Skin epidermis (tissue), 12 donors: ENCODE results near the gene AASDH.

Experiments used
- H3K27ac ChIP-seq, 21 experiments: fragments of 200-600 bp; sonication (generic) in 11 of 21; one replicate each; pipeline ENCODE4 v1.5.0; 2020; ENCODE audit warnings: mild to moderate bottlenecking in 3 of 21, inconsistent platforms in 2 of 21, moderate library complexity in 2 of 21
- H3K4me3 ChIP-seq, 7 experiments: fragments of 200-600 bp; sonication (generic) in 2 of 7; one replicate each; pipeline ENCODE4 v1.5.0; 2020; ENCODE audit warnings: inconsistent platforms in 2 of 7, mild to moderate bottlenecking in 2 of 7, moderate library complexity in 1 of 7

The AASDH gene, protein sequence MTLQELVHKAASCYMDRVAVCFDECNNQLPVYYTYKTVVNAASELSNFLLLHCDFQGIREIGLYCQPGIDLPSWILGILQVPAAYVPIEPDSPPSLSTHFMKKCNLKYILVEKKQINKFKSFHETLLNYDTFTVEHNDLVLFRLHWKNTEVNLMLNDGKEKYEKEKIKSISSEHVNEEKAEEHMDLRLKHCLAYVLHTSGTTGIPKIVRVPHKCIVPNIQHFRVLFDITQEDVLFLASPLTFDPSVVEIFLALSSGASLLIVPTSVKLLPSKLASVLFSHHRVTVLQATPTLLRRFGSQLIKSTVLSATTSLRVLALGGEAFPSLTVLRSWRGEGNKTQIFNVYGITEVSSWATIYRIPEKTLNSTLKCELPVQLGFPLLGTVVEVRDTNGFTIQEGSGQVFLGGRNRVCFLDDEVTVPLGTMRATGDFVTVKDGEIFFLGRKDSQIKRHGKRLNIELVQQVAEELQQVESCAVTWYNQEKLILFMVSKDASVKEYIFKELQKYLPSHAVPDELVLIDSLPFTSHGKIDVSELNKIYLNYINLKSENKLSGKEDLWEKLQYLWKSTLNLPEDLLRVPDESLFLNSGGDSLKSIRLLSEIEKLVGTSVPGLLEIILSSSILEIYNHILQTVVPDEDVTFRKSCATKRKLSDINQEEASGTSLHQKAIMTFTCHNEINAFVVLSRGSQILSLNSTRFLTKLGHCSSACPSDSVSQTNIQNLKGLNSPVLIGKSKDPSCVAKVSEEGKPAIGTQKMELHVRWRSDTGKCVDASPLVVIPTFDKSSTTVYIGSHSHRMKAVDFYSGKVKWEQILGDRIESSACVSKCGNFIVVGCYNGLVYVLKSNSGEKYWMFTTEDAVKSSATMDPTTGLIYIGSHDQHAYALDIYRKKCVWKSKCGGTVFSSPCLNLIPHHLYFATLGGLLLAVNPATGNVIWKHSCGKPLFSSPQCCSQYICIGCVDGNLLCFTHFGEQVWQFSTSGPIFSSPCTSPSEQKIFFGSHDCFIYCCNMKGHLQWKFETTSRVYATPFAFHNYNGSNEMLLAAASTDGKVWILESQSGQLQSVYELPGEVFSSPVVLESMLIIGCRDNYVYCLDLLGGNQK

DNA sequence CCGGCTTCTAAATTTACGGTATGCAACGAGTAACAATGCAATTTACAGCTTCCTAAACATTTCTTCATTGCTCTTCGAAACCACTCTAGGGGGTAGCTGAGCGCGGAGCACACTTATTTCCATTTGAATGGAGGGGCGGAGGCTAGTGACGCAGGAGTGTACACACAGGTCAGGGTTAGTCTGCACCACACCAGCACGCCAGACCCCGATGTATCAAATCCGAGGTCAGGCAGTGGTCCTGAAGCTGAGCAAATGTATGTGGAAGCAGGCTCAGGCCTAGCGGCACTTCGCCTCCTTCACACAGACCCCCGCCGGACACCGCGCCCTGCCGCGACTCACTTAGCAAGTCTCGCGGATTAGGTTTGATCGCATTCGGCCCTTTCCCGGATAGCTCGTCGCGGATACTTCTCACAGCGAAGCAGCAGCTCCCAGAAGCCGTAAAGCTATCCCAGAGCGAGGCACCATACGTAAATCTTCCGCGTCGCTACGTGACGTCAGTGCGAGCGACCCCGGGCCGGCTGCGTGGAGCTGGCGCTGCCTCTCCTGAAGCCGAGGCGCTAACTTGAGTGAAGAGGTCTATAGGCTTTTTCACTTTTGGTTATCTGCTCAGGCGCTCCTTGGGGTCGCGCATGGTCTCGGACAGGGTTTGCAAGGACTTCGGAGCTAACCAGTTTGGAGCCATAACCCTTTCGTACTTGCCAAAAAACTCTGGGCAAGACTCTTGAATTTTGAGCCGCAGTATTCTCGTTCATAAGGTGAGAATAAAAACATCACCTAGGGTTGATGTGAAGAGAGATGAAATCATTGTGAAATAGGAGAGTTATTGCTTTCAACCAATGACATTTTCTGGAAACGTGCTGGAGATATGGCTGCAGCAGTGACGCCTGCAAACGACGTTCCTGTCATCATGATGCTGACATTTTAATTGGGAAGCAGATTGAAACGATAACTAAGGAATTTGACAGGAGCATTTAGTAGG is at the start of gene AASDH:
AASDH (minus strand) TSS at position 469 of the 979 bp plus-strand sequence. CDS start 3,192 bp downstream, outside the sequence.
- H3K27ac ChIP-seq: peak within 1 kb of the TSS; percentile 23 to 98 (median 92)
- H3K4me3 ChIP-seq: peak within 1 kb of the TSS; percentile 55 to 84 (median 71)

DNA sequence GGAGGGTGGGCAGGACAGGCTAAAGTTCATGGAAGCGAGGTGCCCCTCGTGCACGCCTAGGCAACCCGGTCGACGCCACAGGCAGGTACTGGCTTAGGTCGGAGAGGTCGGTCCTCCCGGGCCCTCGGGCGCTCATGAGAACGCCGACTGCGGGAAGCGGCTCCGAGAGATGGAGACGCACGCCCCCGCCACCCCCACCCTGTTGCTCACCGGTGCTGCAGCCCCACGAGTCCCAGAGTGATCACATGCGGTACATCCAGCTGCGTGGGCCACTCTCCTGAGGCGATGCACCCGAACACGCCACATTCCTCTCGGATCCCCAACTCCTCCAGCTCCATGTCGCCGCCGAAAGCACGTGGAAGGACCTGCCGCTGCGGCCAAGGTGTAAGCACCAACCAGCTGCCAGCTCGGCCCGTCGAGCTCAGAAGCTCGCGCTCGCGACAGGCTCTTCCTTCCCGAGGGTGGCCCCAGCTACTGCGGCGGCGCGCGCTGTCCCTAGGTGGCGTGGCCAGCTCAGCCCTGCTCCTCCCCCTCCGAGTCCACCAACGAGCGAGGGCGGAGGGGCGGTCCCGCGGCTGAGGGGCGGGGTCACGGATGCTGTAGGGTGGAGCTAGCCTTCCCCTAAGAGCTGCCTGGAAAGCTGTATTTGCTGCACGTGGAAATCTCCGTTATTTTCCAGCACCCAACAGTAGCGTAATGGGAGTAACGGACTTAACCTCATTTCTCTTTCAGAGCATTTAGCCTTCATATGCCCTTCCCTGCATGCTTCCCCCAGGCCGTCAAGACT is 48.0 kb upstream of the AASDH start, which contains the start of gene PPAT:
PPAT (minus strand) TSS at position 476 of the 787 bp plus-strand sequence; CDS start at position 338, 138 bp downstream.
- peak within 1 kb of the TSS; percentile 27 to 93 (median 83) for H3K27ac ChIP-seq
- peak within 1 kb of the TSS; percentile 48 to 82 (median 66) for H3K4me3 ChIP-seq

- Histone ChIP-seq H3K4me3 (peak overlapping the region; percentile 48 to 82 (median 66)), H3K27ac (peak overlapping the region in 20 of 21 experiments; percentile 9 to 90 (median 81))
These were observed 47.4 kb upstream of the AASDH start for GRCh38 chr4:56434599-56435139.

- H3K27ac ChIP-seq: no peak overlapping the region
- no peak overlapping the region for H3K4me3 ChIP-seq
These were observed 46.0 kb upstream of the AASDH start for GRCh38 chr4:56433280-56433679.

GRCh38 chr4:56430203-56430602 is 42.9 kb upstream of the AASDH start:
- Histone ChIP-seq H3K27ac (no peak overlapping the region), H3K4me3 (no peak overlapping the region)

- no peak overlapping the region for H3K27ac ChIP-seq
- no peak overlapping the region for H3K4me3 ChIP-seq
These were observed 39.9 kb upstream of the AASDH start for GRCh38 chr4:56427179-56427578.

DNA sequence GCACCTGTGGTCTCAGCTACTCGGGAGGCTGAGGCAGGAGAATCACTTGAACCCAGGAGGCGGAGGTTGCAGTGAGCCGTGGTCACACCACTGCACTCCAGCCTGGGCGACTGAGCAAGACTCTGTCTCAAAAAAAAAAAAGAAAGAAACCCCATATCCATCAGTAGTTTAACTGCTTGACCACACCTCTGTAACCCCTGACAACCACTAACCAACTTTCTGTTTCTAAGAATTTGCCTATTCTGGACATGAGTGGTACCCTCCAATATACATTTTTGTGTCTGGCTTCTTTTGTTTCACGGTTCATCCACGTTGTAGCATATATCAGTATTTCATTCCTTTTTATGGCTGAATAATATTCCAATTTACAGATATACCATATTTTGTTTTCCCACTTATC is 39.0 kb upstream of the AASDH start:
- Histone ChIP-seq H3K4me3 (no peak overlapping the region), H3K27ac (no peak overlapping the region)

DNA sequence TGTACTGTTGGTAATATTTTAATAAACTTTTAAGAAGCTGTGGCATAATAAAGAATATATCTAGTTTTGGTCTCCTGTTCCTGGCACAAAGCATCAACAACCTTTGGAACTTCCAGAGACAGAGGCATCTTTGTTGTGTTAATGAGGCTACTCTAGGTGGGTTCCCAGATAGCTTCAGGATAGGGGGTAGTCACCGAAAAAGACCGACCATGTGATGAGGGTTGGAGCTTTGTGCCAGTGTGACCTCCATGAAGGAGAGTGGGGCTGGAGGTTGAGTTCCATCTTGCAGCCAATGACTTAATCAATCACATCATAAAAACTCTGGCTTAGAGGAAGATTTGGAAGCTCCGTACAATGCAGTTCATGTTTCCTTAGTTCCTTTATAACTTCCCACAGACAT is 38.2 kb upstream of the AASDH start:
- no peak overlapping the region for H3K27ac ChIP-seq

DNA sequence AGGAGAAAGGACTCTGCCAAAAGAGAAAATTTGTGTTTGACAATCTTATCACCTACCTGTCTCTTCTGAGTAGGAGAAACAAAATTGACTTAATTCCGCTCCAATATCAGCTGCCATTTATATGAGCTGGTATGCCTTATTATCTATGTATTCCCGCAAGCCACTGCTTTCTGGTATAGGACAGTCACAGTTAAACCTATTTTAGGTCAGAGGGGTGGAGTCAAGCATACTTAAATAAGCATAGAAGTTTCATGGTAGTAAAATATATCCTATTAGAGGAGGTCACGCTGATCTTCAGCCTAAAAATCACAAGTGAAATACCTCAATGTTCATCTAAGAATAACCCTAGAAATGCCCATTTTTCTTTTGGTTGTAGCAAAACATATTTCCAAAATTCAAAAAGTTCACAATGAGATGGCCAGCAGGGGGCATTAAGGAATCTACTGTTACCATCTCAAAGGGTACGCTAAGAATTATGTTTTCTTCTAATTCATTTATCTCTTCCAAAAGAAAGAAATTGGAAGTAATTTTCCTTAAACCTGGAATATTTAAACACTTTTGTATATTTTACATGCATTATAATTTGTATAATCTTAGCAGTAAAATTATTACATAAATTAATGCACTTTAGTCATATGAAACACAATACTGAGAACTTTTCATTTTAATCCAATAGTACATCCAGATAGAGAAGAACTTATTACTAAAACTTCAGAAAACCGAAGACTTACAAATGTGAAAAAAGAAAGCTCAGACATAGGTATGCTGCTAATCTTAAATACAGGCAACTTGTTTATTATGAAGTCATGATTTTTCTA is 37.6 kb upstream of the AASDH start:
- no peak overlapping the region for H3K4me3 ChIP-seq

More for the DNA sequence above, 38.2 kb upstream of the AASDH start:
- no peak overlapping the region for H3K4me3 ChIP-seq

GRCh38 chr4:56424176-56424575 is 36.9 kb upstream of the AASDH start:
- Histone ChIP-seq H3K4me3 (no peak overlapping the region), H3K27ac (no peak overlapping the region)

More for the DNA sequence above, 37.6 kb upstream of the AASDH start:
- no peak overlapping the region for H3K27ac ChIP-seq

DNA sequence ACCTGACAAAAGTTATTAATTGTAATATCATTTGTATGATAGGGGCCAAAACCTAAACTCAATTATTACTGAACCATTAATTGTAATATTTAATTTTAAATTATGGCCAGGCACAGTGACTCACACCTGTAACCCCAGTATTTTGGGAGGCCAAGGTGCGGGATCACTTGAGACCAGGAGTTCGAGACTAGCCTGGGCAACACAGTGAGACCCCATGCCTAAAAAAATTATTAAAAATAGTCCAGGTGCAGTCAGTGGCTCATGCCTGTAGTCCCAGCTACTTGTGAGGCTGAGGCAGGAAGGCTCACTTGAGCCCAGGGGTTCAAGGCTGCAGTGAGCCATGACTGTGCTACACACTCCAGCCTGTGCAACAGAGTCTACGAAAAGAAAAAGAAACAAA is 30.1 kb upstream of the AASDH start:
- Histone ChIP-seq H3K27ac (no peak overlapping the region), H3K4me3 (no peak overlapping the region)

DNA sequence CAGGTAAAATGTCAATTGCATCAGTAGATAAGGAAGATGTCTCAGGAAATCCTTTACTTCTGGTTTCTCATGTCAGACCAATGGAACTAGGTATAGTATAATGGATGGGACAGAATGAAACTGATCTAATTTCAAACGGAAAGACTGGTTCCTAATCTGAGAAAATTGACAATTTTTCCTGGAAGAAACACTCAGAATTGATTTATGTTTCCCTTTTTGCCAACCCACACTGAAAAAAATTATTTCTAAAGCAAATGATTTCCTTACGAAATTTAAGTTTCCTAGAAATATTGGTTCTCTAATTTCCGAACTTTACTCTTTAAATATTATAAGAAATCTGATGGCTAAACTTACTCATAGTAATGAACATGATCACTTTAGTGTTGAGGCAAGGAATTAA is 29.1 kb upstream of the AASDH start:
- no peak overlapping the region for H3K4me3 ChIP-seq
- no peak overlapping the region for H3K27ac ChIP-seq

DNA sequence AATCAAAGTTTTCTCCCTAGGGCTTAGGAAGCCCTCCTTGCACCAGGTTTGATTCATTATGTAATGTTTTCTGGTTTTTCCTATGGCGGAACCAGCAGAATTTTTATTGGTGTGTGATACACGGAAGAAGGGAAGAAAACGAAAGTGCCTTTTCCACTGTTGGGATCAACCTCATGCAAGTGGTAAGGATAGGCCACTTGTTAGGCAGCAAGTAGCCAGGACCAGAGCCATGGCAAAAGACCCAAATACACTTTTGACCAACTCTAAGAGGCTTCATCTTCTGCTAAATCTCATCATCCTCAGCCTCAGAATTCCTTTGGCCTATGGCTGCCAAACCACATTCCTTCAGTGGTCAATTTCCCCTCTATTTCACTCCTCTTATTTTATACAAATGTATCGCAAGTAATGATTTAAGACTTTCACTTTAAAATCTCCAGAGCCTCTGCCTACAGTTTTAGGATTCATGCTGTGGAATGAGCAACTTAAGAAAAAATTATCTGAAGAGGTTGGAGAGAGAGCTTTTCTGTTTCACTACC is 26.9 kb upstream of the AASDH start:
- H3K4me3 ChIP-seq: no peak overlapping the region
- peak overlapping the region in 4 of 21 experiments; percentile 2 to 28 (median 20) for H3K27ac ChIP-seq

GRCh38 chr4:56410247-56411062 is 23.2 kb upstream of the AASDH start:
- Histone ChIP-seq H3K27ac (peak overlapping the region in 16 of 21 experiments; percentile 4 to 79 (median 51)), H3K4me3 (peak overlapping the region in 1 of 7 experiments; percentile 6)

DNA sequence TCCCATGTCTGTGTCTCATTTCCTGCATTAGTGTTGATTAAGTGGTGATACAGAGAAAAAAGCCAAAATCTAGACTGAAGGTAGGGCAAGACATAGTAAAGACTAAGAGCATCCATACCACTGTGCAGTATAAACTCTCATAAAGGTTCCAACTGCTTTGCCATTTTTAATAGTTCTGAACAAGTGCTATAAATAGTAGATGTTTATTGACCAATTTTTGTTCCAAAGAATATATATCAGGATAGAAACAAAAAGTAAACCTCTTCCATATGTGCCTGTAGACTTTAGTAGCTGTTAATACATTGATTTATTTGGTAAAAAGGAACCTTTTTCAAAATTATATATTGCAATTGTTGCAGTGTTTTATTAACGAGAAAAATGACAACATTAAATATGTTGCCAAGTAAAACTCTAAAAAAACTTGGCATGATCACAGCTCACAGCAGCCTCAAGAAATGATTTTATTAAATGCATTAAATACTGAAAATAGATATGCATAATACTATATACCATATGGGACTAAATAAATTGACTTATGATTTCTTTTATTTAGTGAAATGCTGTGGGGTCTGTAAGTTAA is 22.3 kb upstream of the AASDH start:
- Histone ChIP-seq H3K4me3 (no peak overlapping the region), H3K27ac (peak overlapping the region in 11 of 21 experiments; percentile 7 to 79 (median 39))
